Heart left ventricle (tissue), 16 donors: Measurements from ENCODE around the gene PCP4L1. TPM values are rescaled to one million over a fixed set of nuclear protein-coding genes. Genes with fewer than 3 reads are reported as not detected.
"Not testable (repeated sequence)": the region's sequence is repeated elsewhere in the genome, so short reads cannot be mapped to it uniquely, and the experiment has no call there.

Experiments
- ATAC-seq, 4 donors: fragments of 200-7000 bp; cut with Tn5 transposase; one replicate each; pipeline ENCODE4 v1.9.1; 2020 to 2022; ENCODE audit warnings: moderate library complexity in 4 of 4, mild to moderate bottlenecking in 3 of 4, moderate number of reproducible peaks in 1 of 4
- DNase-seq, 5 donors: peaks; one replicate each; pipeline ENCODE4 v3.0.0-alpha.2; 2020
- H3K27ac ChIP-seq, 12 donors: fragments of 200-600 bp; sonication (generic) in 4 of 12; one replicate each; pipeline versions ENCODE4 v1.5.0 to v1.8.0; 2016 to 2022; ENCODE audit warnings: mild to moderate bottlenecking in 2 of 12
- H3K27me3 ChIP-seq, 9 donors: fragments of 200-600 bp; sonication (generic) in 2 of 9; one replicate each; pipeline versions ENCODE4 v1.5.1 to v1.8.0; 2016 to 2022; ENCODE audit warnings: mild to moderate bottlenecking in 3 of 9
- H3K36me3 ChIP-seq, 9 donors: fragments of 200-600 bp; sonication (generic) in 2 of 9; one replicate each; pipeline versions ENCODE4 v1.5.0 to v1.8.0; 2018 to 2022; ENCODE audit warnings: mild to moderate bottlenecking in 2 of 9
- H3K4me1 ChIP-seq, 12 donors: fragments of 200-600 bp; sonication (generic) in 4 of 12; one replicate each; pipeline versions ENCODE4 v1.5.0 to v1.8.0; 2016 to 2022; ENCODE audit warnings: mild to moderate bottlenecking in 3 of 12
- H3K4me3 ChIP-seq, 12 donors: fragments of 200-600 bp; sonication (generic) in 4 of 12; one replicate each; pipeline versions ENCODE4 v1.5.0 to v1.8.0; 2017 to 2022; ENCODE audit warnings: mild to moderate bottlenecking in 9 of 12, moderate library complexity in 4 of 12
- H3K9me3 ChIP-seq, 12 donors: fragments of 200-600 bp; sonication (generic) in 4 of 12; one replicate each; pipeline versions ENCODE4 v1.5.0 to v1.8.0; 2016 to 2022; ENCODE audit warnings: mild to moderate bottlenecking in 1 of 12
- POLR2A ChIP-seq, 2 donors: fragments of 450-650 bp; IDR thresholded peaks; one replicate each; pipeline ENCODE4 v1.6.1; 2017; ENCODE audit warnings: antibody characterized with exemption in 2 of 2, mild to moderate bottlenecking in 2 of 2, moderate library complexity in 2 of 2
- WGBS, 4 donors: extraction: QIAGEN DNeasy Blood & Tissue Kit in 2 of 4; methylation state at CpG; one replicate each; pipeline versions ENCODE4 v1.1.5 to v1.1.7; 2013 to 2018; 5-methylcytosine and 5-hydroxymethylcytosine counted together
- intact Hi-C, 10 donors: fragments of 100-400 bp; cut with DNase I; formaldehyde crosslinking; loops; one replicate each; pipeline versions ENCODE4 v1.11.1 to v1.14.2; 2022
- polyA plus RNA-seq, 2 donors: library from polyadenylated mRNA; stranded (reverse); fragments of 200-250 nt; gene quantifications; one replicate each; pipeline ENCODE4 v1.2.3, GENCODE V29; 2013
- total RNA-seq, 9 donors: library from RNA; depleted of rRNA in 2 of 9; stranded (reverse); fragments of >200 nt in 2 of 9; fragmentation: NEBNext Ultra II Directional in 3 of 9; extraction: Animal tissue kit (Norgen Biotek cat#: 25700) in 3 of 9; gene quantifications; one replicate each; pipeline versions ENCODE4 v1.1.0 to v1.2.4, GENCODE V29; 2016 to 2023
- TF ChIP-seq, protein P1 (sequence below), 12 donors: fragments of 200-600 bp; sonication (generic) in 4 of 12; IDR thresholded peaks; one replicate each; pipeline versions ENCODE4 v1.5.0 to v1.8.0; 2018 to 2022; ENCODE audit warnings: antibody characterized with exemption in 12 of 12, mild to moderate bottlenecking in 5 of 12
- donor health status: ischemic (EF 13 %, LVEDD 7.1; RV severe dilation, severe dysfunction).
- donor health status: healthy with polysubstance abuse.
- donor health status: DM: no; HTN: yes; CAD: no.
- donor health status: DM: no; HTN: no; CAD: no.
- donor health status: ischemic (EF 25% LVEDD 6.9; RV normal size, moderate dysfunction).
- donor health status: ischemic (EF 25% LVEDD 5.7; RV mildly dilated, moderate dysfunction).
- donor health status: healthy.
- donor health status: DM: yes; HTN: yes; CAD: no.
- donor health status: ischemic (EF 35%, LVEDD 5.7; RV mildly dilated, moderate dysfunction).
- donor health status: nonischemic (EF 11% LVEDD 7.7; RV severe dilation, severe dysfunction).
- donor health status: DM: yes; HTN: yes; CAD: no.
- donor health status: PGD.
- donor health status: ischemic (EF 29% LVEDD 5.4; RV normal size, mild dysfunction).
- donor health status: nonischemic (EF 23%, LVEDD 6.1; RV moderate dilation, normal function).

PCP4L1 gene
- total and polyA plus RNA-seq, 11 donors: 0.19 to 0.62 (median 0.46) TPM; not detected in 1

DNA sequence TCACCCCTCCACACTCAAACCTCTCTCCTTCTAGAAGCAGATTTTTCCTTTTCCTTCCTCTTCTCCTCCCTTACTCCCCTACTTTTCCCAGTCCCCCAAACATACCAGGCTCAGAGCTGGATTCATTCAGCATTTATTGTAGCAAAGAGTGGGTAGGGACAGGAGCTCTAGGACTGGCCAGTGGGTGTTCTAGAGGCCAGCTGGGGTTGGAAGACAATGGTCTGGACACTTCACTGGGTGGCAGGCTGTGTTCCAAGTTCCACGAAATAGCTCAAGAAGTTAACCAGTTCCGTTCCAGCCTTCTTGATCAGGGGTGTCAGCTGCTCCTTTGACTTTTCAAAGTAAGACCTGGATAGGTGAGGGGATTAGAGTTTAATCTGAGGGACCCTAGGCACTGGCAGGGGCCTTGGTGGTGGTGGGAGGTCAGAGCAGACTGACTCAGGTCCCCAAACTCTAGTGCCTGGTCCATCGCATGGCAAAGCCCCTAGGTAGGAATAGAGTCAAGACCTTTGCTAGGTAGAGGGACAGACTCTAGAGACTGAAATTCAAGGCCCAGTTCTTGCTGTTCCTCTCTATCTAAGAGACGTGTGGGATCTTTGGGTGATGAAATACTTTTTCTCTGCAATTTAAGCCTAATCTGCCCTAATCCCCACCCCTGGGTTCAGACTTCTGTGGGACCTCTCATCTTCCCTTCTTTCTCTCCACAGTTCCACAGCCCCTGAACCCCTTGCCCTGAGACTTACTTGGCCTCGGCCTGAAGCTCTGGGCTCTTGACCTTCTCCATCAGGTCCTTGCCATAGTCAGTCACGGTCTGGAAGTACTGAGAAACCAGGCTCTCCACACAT lies 36.1 kb upstream of the PCP4L1 start:
- no peak overlapping the region for H3K27ac ChIP-seq
- no peaks in the 10 kb centered on the region for H3K9me3 ChIP-seq
- peaks cover 0 to 32% (median 14%) of the 10 kb centered on the region in 12 donors for H3K4me1 ChIP-seq
- WGBS, 4 donors: 73 to 82% (median 75%) methylated on average over 6 of the region's 6 CpGs
- H3K36me3 ChIP-seq: peaks cover 0 to 22% (median 0%) of the 10 kb centered on the region in 9 donors
- TF ChIP-seq, protein P1, sequence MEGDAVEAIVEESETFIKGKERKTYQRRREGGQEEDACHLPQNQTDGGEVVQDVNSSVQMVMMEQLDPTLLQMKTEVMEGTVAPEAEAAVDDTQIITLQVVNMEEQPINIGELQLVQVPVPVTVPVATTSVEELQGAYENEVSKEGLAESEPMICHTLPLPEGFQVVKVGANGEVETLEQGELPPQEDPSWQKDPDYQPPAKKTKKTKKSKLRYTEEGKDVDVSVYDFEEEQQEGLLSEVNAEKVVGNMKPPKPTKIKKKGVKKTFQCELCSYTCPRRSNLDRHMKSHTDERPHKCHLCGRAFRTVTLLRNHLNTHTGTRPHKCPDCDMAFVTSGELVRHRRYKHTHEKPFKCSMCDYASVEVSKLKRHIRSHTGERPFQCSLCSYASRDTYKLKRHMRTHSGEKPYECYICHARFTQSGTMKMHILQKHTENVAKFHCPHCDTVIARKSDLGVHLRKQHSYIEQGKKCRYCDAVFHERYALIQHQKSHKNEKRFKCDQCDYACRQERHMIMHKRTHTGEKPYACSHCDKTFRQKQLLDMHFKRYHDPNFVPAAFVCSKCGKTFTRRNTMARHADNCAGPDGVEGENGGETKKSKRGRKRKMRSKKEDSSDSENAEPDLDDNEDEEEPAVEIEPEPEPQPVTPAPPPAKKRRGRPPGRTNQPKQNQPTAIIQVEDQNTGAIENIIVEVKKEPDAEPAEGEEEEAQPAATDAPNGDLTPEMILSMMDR (IDR thresholded peaks at IDR 0.05): no peak
- no peak for TF ChIP-seq POLR2A (IDR thresholded peaks at IDR 0.05)
- ATAC-seq (no peak), DNase-seq (no peak)
- no peaks in the 10 kb centered on the region for H3K27me3 ChIP-seq
- no peak overlapping the region for H3K4me3 ChIP-seq
- intact Hi-C loops: loop anchor here in 1 of 10 donors (10.0 kb wide), 1 partner anchor 92 kb away; the partner anchor contains the start of gene SDHC

GRCh38 chr1:161223805-161224694 lies 34.5 kb upstream of the PCP4L1 start:
- ATAC-seq (no peak), DNase-seq (no peak)
- intact Hi-C loops: loop anchor here in 4 of 10 donors (1.0 to 10.0 kb wide), 6 partner anchors 13 to 91 kb away; partner anchors contain the start of genes NDUFS2 (in 2 of the 4) and SDHC (in 1 of the 4)
- Histone ChIP-seq H3K4me1 (peaks cover 0 to 32% (median 18%) of the 10 kb centered on the region in 12 donors), H3K27me3 (no peaks in the 10 kb centered on the region), H3K27ac (no peak overlapping the region), H3K36me3 (peaks cover 0 to 20% (median 12%) of the 10 kb centered on the region in 9 donors), H3K9me3 (no peaks in the 10 kb centered on the region), H3K4me3 (no peak overlapping the region)
- TF ChIP-seq, protein P1 (IDR thresholded peaks at IDR 0.05): no peak
- TF ChIP-seq POLR2A (IDR thresholded peaks at IDR 0.05): no peak
- WGBS, 4 donors: 90 to 95% (median 93%) methylated on average over 7 of the region's 7 CpGs

DNA sequence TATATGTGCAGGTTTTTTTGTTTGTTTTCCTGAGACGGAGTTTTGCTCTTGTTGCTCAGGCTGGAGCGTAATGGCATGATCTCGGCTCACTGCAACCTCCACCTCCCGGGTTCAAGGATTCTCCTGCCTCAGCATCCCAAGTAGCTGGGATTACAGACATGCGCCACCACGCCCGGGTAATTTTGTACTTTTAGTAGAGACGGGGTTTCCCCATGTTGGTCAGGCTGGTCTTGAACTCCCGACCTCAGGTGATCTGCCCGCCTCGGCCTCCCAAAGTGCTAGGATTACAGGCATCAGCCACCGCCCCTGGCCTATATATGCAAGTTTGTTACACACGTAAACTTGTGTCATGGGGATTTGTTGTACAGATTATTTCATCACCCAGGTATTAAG lies 33.9 kb upstream of the PCP4L1 start:
- not testable (repeated sequence) for H3K27me3 ChIP-seq, H3K4me3 ChIP-seq, ATAC-seq, DNase-seq, H3K9me3 ChIP-seq
- peak overlapping the region in 3 of 12 donors; percentile 69 to 86 (median 75) for H3K27ac ChIP-seq
- WGBS, 4 donors: 90 to 94% (median 92%) methylated on average over 13 of the region's 13 CpGs
- H3K4me1 ChIP-seq: peaks cover 0 to 32% (median 18%) of the 10 kb centered on the region in 12 donors
- intact Hi-C loops: loop anchor here (1.0 to 10.0 kb wide), 13 partner anchors 14 to 163 kb away; partner anchors contain the start of genes SDHC (in 4 of the 10), CFAP126 (in 2 of the 10) and NDUFS2 (in 2 of the 10)
- H3K36me3 ChIP-seq: peaks cover 0 to 21% (median 18%) of the 10 kb centered on the region in 9 donors

GRCh38 chr1:161225178-161225533 lies 33.4 kb upstream of the PCP4L1 start:
- intact Hi-C loops: loop anchor here (1.0 to 10.0 kb wide), 12 partner anchors 14 to 162 kb away; partner anchors contain the start of genes SDHC (in 4 of the 10), CFAP126 (in 2 of the 10) and NDUFS2 (in 2 of the 10)
- DNase-seq: no peak
- Histone ChIP-seq H3K9me3 (no peaks in the 10 kb centered on the region), H3K27me3 (no peaks in the 10 kb centered on the region), H3K36me3 (peaks cover 0 to 26% (median 21%) of the 10 kb centered on the region in 9 donors), H3K27ac (peak overlapping the region in 11 of 12 donors; percentile 34 to 91 (median 62)), H3K4me1 (peaks cover 0 to 32% (median 18%) of the 10 kb centered on the region in 12 donors), H3K4me3 (peak overlapping the region in 2 of 12 donors; percentile 0 to 3)
- 56 to 69% (median 64%) methylated on average over 7 of the region's 7 CpGs for WGBS, 4 donors
- no peak for TF ChIP-seq POLR2A (IDR thresholded peaks at IDR 0.05)
- TF ChIP-seq, protein P1 (IDR thresholded peaks at IDR 0.05): no peak
- peak in 2 of 4 donors; percentile 0 to 1 for ATAC-seq
